ENCODE measurements around the gene PCDH9. TPM values are rescaled to one million over a fixed set of nuclear protein-coding genes. Genes with fewer than 3 reads are reported as not detected.

The PCDH9 gene
- total and polyA plus RNA-seq, 9 donors, result 0.18 to 6.5 (median 1.3) TPM

DNA sequence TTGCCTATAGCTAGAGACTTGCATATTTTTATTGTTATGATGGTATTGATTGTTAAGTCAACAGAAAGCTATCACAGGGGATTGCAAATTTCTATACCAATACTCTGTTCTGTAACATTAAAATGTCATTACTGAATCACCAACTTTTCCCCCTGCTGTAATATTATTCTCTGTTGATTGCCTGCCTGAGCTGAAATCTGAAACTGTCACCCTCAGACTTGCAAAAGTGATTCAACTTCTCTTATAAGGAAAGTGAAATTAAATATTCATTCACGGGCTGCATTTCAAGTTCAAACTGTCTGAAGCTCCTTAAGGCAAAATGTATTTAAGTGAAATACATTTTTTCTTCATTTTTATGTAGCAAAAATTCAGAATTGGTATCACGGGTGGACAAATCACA is 723.2 kb downstream of the PCDH9 start:
- Histone ChIP-seq H3K9me3 (no peaks in the 10 kb centered on the region), H3K4me3 (no peak overlapping the region), H3K36me3 (no peaks in the 10 kb centered on the region), H3K27me3 (no peaks in the 10 kb centered on the region), H3K4me1 (ENCODE audit: insufficient read depth) (no peaks in the 10 kb centered on the region), H3K27ac (no peak overlapping the region)
- WGBS, 3 donors, result 63 to 70% (median 63%) methylated on average over 2 of the region's 2 CpGs
- TF ChIP-seq, protein P1, sequence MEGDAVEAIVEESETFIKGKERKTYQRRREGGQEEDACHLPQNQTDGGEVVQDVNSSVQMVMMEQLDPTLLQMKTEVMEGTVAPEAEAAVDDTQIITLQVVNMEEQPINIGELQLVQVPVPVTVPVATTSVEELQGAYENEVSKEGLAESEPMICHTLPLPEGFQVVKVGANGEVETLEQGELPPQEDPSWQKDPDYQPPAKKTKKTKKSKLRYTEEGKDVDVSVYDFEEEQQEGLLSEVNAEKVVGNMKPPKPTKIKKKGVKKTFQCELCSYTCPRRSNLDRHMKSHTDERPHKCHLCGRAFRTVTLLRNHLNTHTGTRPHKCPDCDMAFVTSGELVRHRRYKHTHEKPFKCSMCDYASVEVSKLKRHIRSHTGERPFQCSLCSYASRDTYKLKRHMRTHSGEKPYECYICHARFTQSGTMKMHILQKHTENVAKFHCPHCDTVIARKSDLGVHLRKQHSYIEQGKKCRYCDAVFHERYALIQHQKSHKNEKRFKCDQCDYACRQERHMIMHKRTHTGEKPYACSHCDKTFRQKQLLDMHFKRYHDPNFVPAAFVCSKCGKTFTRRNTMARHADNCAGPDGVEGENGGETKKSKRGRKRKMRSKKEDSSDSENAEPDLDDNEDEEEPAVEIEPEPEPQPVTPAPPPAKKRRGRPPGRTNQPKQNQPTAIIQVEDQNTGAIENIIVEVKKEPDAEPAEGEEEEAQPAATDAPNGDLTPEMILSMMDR (IDR thresholded peaks at IDR 0.05), result no peak
- no peak for TF ChIP-seq EP300 (IDR thresholded peaks at IDR 0.05)
- no peak for TF ChIP-seq POLR2A (IDR thresholded peaks at IDR 0.05)
- no peak for DNase-seq
- intact Hi-C loops (cut with DNase I), result no loop called here

DNA sequence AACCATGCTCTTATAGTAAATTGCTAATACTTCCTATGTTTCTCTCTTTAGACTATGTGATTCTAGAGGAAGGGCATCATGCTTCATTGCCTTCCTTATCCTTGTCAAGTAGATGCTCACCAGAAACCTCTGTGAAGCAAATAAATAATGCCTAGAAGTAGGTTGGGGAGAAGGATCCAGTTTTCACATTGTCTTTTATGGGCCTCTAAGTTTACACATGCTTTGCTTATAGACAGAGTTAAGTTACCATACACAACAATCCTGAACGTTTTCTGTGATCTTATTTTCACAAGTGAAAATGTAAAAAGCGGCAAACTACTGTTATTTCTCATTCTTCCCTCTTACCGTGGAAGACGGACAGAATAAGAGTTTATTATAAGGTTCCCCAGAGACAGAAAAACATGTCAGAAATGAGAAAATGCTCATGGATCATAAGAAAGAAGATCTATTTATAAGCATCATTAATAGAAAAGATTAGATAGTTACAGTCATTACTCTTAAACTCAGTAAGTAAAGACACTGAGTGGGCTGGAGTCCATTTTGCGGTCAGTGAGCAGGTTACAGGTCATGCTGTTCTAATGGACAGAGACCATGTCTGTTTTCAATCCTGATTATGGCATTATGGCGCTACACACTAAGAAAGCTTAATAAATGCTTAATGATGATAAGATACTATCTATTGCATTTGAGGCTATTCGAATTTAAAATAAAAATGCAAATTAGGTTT is 723.9 kb downstream of the PCDH9 start:
- TF ChIP-seq, protein P1 (IDR thresholded peaks at IDR 0.05), result no peak
- no peaks in the 10 kb centered on the region for H3K36me3 ChIP-seq
- DNase-seq, result no peak
- intact Hi-C loops (cut with DNase I), result no loop called here
- no peak overlapping the region for H3K4me3 ChIP-seq
- 63 to 67% (median 67%) methylated on average over 7 of the region's 7 CpGs for WGBS, 3 donors
- H3K9me3 ChIP-seq, result no peaks in the 10 kb centered on the region
- H3K4me1 ChIP-seq (ENCODE audit: insufficient read depth), result no peaks in the 10 kb centered on the region
- H3K27ac ChIP-seq, result no peak overlapping the region
- no peaks in the 10 kb centered on the region for H3K27me3 ChIP-seq

DNA sequence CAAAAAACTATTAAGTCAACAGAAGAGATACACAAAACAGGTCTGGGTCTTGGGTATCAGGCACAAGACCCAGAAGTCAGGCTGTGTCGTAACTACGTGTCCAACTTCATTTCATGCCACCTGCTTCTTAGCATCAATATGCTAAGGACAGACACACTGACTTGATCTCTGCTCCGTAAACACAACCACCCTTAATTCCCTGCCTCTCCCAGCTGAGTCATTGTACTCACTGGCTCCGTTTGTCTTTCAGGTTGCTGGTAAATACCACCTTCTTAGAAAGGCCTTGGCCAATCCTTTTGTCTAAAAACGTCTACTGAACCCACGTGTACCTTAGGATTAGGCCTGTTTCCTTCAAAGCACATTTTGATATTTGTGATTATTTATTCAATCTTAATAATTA is 726.2 kb downstream of the PCDH9 start:
- no peaks in the 10 kb centered on the region for H3K9me3 ChIP-seq
- no peaks in the 10 kb centered on the region for H3K4me1 ChIP-seq (ENCODE audit: insufficient read depth)
- no peak overlapping the region for H3K27ac ChIP-seq
- no peak for DNase-seq
- no peak overlapping the region for H3K4me3 ChIP-seq
- no peaks in the 10 kb centered on the region for H3K27me3 ChIP-seq
- no peaks in the 10 kb centered on the region for H3K36me3 ChIP-seq
- intact Hi-C loops (cut with DNase I), result no loop called here
- WGBS, 3 donors, result 83 to 89% (median 84%) methylated on average over 6 of the region's 6 CpGs
- TF ChIP-seq EP300 (IDR thresholded peaks at IDR 0.05), result no peak
- TF ChIP-seq, protein P1 (IDR thresholded peaks at IDR 0.05), result no peak
- TF ChIP-seq POLR2A (IDR thresholded peaks at IDR 0.05), result no peak

DNA sequence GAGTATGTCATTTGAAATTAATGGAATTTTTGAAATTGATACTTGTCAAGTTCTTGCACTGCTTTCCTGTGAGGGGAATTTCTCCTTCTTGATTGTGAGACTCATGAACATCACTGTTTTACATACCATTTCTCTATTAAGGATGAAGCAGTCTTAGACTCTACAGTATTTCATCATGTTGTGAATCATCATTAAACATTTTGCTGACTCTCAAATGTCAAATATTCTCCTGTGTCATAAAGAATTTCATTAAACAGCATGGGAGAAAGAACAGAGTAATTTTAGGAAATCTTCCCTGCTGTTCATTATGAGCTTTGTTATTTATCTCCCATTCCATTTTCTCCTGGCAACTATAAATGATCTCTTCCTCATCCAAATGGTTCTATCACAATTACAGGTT is 729.0 kb downstream of the PCDH9 start:
- Histone ChIP-seq H3K4me1 (ENCODE audit: insufficient read depth) (no peaks in the 10 kb centered on the region), H3K4me3 (no peak overlapping the region), H3K36me3 (no peaks in the 10 kb centered on the region), H3K27ac (no peak overlapping the region), H3K27me3 (no peaks in the 10 kb centered on the region), H3K9me3 (no peaks in the 10 kb centered on the region)
- intact Hi-C loops (cut with DNase I), result no loop called here
- TF ChIP-seq EP300 (IDR thresholded peaks at IDR 0.05) (no peak), POLR2A (IDR thresholded peaks at IDR 0.05) (no peak)
- TF ChIP-seq, protein P1 (IDR thresholded peaks at IDR 0.05), result no peak
- DNase-seq, result no peak
